CD4-positive, alpha-beta T cell treated with Interleukin-17A for 4 hours (primary cell): Measurements from ENCODE around the gene KCNG1.

Experiments
- DNase-seq: peaks from one replicate; pipeline ENCODE4 v3.0.0-alpha.2; 2020; ENCODE audit warnings: mixed read lengths

Gene KCNG1

DNA sequence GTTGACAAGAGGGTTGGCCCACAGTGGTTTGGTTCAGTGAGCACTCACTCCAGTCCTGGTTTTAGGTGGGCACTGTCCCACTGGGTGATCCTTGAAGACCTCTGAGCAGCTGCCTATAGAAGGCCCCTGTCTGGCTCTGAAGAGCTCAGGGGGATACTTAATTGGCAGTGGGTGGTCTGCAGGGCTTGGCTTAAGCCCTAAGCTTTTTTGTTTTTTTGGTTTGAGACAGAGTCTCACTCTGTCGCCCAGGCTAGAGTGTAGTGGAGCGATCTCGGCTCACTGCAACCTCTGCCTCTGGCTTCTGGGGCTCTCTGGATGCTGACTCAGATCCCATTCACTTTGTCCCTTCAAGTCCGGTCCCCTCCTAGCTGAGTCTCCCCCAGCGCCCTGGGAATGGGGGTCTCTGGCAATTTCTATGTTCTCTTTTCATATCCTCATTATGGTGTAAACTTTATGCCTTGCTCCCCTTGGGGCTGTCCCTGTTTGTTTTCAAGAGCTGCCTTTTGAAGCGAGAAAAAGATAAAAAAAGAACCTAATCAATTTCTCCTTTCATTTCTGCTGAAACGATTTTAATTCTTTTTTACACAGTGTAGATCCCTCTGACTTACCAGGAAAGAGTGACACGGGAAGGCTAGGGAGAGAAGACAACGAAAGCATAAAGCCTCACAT lies 12.2 kb upstream of the KCNG1 start:
- no peak for DNase-seq

- DNase-seq: no peak
These were observed 11.6 kb upstream of the KCNG1 start for GRCh38 chr20:51034476-51034875.

DNA sequence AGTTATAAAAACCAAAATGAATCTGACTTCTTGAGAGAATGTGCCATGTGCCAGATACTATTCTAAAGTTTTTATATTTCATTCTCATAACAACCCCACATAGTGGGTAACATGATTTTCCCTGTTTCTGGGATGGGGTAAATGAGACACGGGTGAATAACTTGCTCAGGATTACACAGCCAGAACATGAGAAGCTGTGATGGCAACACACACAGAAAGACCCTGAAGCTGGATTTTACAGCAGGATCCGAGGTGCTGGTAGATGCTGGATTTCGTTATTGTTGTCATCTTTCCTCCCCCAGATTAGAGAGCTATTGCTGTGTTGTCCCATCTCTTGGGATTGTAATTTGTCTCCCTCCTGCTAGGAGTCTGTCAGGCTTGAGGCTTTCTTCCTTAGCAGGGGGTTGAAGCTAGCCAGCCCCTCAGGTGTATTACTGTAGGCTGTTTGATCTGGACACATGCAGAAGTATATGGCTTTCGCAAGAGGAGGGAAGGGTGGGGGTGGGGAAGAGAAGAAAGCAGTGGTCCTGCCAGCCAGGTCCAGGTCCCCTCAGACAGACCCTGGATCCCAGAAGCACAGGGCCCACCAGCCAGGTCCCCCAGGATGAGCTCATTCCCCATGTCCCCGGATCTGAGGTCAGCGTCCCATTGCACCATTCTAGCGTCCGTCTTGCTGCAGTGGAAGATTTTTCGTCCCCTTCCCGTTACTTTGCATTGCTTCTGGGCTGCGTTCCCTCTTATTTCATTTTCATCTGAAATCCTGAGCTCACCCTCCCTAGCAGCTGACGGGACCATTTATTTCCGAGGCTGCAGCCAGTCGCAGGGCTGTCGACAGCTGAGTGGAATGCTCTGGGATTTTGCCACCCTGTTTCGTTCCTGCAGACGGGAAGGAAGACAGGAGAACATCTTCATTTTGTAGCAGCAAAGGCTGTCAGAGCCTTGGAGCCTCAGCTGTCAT lies 7.3 kb upstream of the KCNG1 start:
- no peak for DNase-seq

GRCh38 chr20:51029556-51029955 lies 6.6 kb upstream of the KCNG1 start:
- DNase-seq: no peak

- no peak for DNase-seq
These were observed 5.8 kb upstream of the KCNG1 start for GRCh38 chr20:51028616-51029212.

DNA sequence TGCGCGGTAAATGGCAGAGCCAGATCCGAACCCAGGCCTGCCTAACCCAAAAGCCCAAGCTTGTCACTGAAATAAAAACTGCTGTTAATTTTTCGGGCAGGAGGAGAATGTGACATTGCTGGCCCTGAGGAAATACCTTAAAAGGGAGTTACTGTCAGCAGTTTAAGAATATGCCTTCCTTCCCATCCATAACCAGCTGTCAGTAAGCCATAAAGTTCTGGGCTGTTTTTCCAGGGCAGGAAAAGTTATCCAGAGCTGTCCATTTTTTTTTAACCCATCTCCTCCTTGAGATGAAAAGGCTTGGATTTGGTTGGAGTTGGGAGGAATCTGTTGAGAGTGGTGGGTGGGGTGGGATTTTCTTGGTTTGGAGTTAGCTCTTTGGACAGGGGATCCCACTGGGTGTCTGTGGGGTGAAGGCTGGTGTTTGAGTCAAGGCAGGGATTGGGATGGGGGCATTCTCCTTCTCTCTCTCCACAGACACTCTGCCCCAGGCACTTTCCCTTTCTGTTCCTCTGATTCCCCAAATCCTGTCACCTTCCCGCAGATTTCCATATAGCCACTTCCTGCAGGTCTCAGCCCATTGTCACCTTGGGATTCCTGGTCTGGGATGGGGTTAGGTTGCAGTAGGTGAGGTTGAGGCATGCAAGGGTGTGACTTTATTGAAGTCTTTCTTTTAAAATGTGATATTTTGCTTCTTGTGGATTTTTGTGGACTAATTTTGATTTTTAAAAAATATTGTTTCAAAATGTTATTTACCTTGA lies 4.3 kb upstream of the KCNG1 start:
- no peak for DNase-seq

GRCh38 chr20:51026269-51026668 lies 3.4 kb upstream of the KCNG1 start:
- DNase-seq: no peak

DNA sequence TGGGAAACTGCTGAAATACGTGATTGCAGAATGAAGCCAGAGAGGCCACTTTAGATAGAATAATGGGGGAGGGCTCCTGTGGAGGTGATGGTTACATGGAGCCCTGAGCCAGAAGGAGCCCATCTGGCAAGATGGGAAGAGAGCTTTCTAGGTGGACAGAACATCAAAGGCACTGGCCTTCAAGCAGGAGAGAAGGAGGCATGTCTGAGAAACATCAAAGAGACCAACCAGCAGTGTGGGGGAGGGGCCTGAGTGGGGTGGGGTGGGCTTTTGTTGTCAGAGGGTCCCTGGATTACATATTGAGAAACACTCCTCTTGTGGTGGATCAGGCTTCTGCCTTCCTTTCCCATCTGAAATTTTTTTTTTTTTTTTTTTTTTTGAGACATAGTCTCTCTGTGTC lies 1.9 kb upstream of the KCNG1 start:
- no peak for DNase-seq

- DNase-seq: no peak
These were observed 779 bp upstream of the KCNG1 start for GRCh38 chr20:51023617-51024155.

DNA sequence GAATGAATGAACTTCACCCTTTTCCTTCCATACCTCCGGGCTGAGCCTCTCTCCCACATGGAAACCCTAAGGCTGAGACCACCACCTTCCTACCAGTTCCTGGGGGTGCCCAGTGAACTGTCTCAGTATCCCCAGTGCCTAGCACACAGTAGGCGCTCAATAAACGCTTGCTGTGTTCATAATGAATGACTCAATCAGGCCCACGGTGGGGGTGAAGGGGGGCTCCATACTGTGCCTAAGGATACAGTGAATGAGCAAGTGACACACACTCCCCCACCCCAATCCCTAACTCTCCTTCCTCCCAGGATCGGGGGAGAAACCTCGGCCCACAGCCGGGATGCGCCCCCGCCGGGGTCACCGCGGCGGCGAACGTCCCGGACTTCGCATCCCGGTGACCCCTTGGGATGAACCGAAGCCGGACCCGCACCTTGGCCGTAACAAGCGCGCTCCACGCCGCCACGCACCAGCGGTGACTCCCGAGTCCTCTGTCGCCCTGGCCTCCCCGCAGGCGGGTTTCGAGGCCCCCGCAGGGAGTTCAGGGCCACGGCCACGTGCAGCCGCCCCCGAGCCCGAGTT lies 592 bp downstream of the KCNG1 start:
- DNase-seq: no peak

DNA sequence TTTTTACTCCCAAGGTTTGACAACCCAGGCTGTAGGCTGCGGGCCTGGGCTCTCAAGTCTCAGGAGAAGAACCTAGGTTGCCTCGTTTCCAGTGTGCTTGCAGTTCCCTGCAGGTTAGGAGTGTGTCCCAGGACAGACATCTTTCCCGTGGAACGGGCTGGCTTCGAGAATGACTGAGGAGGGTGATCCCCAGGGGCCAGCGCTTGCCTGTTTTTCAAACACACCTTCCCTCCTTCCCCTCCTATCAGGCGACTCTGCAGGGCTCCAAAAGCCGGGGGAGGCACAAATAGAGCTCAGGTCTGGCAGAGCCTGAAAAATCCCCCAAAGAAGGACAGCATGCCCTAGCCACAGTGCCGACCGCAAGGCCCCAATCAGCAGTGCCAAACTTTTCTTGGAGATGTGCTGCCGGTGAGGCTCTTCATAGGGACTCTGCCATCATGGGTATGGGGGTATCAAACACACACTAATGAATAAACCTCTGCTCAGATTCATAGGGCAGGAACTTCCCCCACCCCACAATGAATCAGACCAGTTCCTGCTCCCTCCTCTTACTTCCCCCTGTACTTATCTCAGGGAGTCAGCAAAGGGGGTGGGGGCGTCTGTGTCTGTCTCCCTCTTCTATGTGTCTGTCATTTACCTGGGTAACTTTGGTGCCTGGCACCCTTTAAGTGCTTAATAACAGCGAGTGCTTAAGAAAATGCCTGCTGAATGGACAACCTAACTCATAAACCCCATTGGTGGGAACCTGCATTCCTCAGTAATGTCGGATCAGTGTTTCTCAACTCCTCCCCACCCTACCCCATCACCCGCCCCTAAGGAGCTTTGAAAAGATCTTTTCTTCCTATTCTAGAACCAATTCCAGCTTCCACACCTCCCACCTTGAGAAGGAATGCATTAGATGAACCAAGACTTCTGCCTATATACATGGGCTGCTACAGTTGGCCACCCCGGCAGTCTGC lies 1.6 kb downstream of the KCNG1 start:
- DNase-seq: no peak

DNA sequence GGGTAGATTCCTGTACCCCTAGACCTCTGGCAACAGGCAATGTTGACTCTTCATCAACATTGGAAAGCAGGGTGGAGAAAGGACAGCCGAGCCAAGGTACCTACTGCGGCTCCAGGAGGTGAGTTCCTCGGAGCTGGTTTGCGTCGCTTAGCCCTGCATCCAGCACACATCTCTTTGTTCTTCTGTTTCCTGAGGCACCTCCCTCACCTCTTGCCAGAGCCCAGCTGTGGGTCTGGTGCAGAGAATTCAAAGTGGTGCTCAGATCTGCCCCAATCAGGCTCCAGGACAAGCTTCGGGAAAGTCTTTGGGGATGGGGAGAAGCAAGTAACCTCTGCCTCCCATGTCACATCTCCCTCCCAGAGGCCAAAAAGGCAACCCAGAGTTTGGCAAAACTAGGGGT lies 2.2 kb downstream of the KCNG1 start:
- DNase-seq: no peak

DNA sequence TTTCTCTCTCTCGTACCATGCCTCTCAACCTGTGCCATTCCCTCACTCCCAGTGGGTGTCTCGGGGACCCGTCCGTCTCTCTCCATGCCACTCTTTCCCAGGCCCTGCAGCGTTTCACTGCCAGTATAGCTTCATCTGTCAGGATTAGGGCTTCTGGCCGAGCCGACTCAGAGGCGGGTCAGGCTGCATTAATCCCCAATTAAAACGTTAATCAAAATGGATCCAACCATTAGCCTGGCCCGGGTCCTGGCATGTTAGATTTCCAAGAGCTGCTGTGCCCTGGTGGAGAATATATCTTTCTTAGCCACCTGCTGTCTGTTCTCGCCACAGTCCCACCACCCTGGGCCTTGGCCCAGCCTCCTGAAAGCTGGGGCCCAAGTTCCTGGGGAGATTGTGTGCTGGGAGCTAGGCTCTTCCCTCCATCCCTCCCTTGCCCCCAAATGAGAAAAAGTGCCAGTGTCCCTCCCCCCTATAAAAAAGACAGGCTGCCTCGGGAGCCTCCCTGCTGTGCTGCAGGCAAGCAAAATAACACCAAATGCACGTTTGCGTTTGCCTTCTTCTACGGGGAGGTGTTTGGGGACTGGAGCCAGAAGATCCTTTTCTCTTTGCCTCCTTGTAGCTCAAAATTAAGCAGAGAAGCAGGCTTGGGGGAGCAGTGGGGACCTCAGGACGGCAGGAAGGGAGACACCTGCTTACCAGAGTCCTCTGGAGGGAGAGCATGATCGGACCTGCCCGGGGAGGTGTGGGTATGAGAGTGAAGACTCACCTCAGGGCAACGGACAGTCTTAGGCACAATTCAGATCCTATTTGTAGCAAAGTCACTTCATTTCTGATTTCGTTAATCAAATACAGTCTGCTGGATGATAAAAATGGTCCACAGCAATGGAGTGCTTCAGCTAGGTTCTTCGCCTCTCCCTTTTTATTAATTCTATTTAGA lies 3.0 kb downstream of the KCNG1 start:
- DNase-seq: no peak

- DNase-seq: no peak
These were observed 5.7 kb downstream of the KCNG1 start for GRCh38 chr20:51017251-51017650.

GRCh38 chr20:51016521-51016920 lies 6.4 kb downstream of the KCNG1 start:
- DNase-seq: no peak

GRCh38 chr20:51014797-51015722 lies 7.8 kb downstream of the KCNG1 start:
- DNase-seq: no peak

DNA sequence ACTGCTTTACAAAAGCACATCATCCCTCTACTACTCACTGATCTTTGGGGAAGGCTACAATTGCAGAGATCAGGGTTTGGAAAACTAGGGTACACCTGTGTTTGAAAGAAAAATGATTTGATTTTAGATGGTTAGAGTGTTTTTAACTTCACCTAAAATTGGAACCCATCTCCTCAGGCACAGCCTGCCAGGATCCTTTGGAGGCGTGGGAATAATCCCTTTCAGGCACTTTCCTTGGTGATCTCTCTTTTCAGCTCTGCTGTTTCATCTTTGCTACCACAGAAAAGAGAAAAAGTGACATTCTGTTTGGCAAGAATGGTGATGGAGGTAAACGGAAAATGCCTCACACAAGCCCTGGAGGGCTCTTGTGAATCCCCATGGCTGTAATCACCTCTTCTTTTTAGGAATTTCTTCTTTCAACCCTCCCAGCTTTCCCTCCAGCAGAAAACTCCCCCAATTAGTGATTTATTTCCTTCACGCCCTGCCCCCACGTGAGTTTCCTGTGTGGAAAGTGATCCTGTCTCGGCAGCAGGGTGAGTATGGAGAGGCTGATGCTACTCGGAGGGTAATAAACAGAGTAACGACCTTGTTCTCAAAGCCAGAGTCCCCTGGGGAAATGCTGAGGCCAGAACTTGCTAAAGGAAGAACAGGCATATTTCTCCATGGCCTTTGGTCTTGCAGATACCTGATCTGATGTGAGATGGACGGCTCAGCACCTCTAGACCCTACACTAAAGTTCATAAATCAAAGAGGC lies 9.2 kb downstream of the KCNG1 start:
- DNase-seq: no peak

DNA sequence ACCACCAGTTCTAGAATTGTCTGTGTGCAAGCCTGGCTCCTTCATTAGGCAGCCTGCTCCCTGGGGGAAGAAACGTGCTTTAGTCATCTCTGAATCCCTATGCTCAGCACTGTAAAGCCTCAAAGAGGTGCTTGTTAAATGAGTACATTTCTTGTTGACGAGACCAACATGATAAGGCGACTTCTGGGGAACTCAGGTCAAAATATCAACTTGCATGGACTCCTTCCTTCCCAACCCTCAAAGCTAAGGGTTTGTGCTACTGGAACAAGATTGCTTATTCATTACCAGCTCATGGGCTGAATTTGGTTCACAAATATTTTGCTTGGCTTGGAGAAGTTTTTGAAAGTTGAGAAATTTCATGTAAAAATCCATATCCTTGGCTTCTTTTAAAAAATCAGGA lies 10.6 kb downstream of the KCNG1 start:
- no peak for DNase-seq
